ENCODE measurements around the gene TIMM50.

DNA sequence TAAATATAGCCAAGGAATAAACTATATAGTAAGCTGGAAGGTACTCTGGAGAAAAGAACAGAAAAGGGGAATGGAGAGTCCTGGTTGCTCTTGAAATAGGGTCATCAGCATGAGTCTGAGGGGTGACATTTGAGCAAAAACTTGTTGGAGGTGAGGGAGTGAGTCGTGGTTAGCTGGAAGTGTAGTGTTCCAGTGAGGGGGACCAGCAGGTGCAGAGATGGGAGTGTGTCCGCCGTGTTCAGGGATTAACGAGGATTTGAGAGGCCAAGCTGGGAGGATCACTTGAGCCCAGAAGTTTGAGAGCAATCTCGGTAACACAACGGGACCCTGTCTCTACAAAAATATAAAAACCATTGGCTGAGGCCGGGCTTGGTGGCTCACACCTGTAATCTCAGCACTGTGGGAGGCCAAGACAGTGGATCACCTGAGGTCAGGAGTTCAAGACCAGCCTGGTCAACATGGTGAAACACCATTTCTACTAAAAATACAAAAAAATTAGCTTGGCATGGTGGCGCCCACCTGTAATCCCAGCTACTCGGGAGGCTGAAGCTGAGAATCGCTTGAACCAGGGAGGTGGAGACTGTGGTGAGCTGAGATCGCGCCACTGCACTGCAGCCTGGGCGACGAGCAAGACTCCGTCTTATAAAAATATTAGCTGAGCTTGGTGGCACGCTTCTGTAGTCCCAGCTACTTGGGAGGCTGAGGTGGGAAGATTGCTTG, 34.1 kb upstream of the TIMM50 start:
- TF ChIP-seq, protein P1, sequence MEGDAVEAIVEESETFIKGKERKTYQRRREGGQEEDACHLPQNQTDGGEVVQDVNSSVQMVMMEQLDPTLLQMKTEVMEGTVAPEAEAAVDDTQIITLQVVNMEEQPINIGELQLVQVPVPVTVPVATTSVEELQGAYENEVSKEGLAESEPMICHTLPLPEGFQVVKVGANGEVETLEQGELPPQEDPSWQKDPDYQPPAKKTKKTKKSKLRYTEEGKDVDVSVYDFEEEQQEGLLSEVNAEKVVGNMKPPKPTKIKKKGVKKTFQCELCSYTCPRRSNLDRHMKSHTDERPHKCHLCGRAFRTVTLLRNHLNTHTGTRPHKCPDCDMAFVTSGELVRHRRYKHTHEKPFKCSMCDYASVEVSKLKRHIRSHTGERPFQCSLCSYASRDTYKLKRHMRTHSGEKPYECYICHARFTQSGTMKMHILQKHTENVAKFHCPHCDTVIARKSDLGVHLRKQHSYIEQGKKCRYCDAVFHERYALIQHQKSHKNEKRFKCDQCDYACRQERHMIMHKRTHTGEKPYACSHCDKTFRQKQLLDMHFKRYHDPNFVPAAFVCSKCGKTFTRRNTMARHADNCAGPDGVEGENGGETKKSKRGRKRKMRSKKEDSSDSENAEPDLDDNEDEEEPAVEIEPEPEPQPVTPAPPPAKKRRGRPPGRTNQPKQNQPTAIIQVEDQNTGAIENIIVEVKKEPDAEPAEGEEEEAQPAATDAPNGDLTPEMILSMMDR (conservative IDR thresholded peaks at IDR 0.05; ENCODE audit: low read depth, low read length), result no peak
- TF ChIP-seq EZH2phosphoT487 (IDR thresholded peaks at IDR 0.05; ENCODE audit: borderline replicate concordance, low read length), result no peak
- TF ChIP-seq EZH2 (IDR thresholded peaks at IDR 0.05; ENCODE audit: low read length, unreplicated experiment), result no peak
